GM06990 (cell line): ENCODE data around the gene NABP1.

ENCODE experiments used
- DNase-seq: peaks from one replicate; pipeline ENCODE4 v3.0.0-alpha.2; 2011; ENCODE audit not compliant: insufficient read length; ENCODE audit errors: extremely low read depth
- H3K27me3 ChIP-seq: replicated peaks from 2 replicates; pipeline ENCODE4 v1.6.0; 2011; ENCODE audit warnings: low read length; ENCODE audit not compliant: control insufficient read depth, insufficient read depth
- H3K36me3 ChIP-seq: 2 replicates; pipeline ENCODE4 v1.5.1; 2011; ENCODE audit warnings: low read length; ENCODE audit not compliant: control insufficient read depth, insufficient read depth
- H3K4me3 ChIP-seq: replicated peaks from 2 replicates; pipeline ENCODE4 v1.5.1; 2011; ENCODE audit warnings: low read depth, mild to moderate bottlenecking, control low read depth, low read length
- CTCF ChIP-seq: IDR thresholded peaks from 2 replicates; pipeline ENCODE4 v1.5.1; 2011; ENCODE audit warnings: low read length, control low read depth, mild to moderate bottlenecking, inconsistent platforms; ENCODE audit not compliant: insufficient read depth, poor library complexity, severe bottlenecking

Gene NABP1

GRCh38 chr2:191645032-191645431, 32.9 kb upstream of the NABP1 start:
- TF ChIP-seq CTCF: no peak
- no peaks in the 10 kb centered on the region for H3K36me3 ChIP-seq
- H3K4me3 ChIP-seq: no peak overlapping the region
- no peak for DNase-seq
- H3K27me3 ChIP-seq: no peaks in the 10 kb centered on the region

- TF ChIP-seq CTCF: no peak
- Histone ChIP-seq H3K36me3 (no peaks in the 10 kb centered on the region), H3K4me3 (no peak overlapping the region)
Observed at GRCh38 chr2:191645434-191646162, 32.3 kb upstream of the NABP1 start.

GRCh38 chr2:191646163-191646902, 31.6 kb upstream of the NABP1 start:
- no peak for TF ChIP-seq CTCF
- DNase-seq: no peak

More at GRCh38 chr2:191645434-191646162, 32.3 kb upstream of the NABP1 start:
- H3K27me3 ChIP-seq: no peaks in the 10 kb centered on the region
- DNase-seq: no peak

GRCh38 chr2:191649519-191649918, 28.4 kb upstream of the NABP1 start:
- Histone ChIP-seq H3K36me3 (no peaks in the 10 kb centered on the region), H3K27me3 (no peaks in the 10 kb centered on the region), H3K4me3 (no peak overlapping the region)
- no peak for DNase-seq
- no peak for TF ChIP-seq CTCF

More at GRCh38 chr2:191646163-191646902, 31.6 kb upstream of the NABP1 start:
- Histone ChIP-seq H3K27me3 (no peaks in the 10 kb centered on the region), H3K36me3 (no peaks in the 10 kb centered on the region), H3K4me3 (no peak overlapping the region)

- peak; percentile 75 for DNase-seq
- Histone ChIP-seq H3K4me3 (no peak overlapping the region), H3K36me3 (no peaks in the 10 kb centered on the region), H3K27me3 (no peaks in the 10 kb centered on the region)
- TF ChIP-seq CTCF: no peak
Observed at GRCh38 chr2:191650896-191651773, 26.8 kb upstream of the NABP1 start.
